ENCODE results near the gene LRRC7.

Gene LRRC7

GRCh38 chr1:70079546-70079945 lies 511.8 kb downstream of the LRRC7 start:
- no peaks in the 10 kb centered on the region for H3K9me3 ChIP-seq (ENCODE audit: insufficient read depth, low read length, severe bottlenecking)
- no peaks in the 10 kb centered on the region for H3K36me3 ChIP-seq (ENCODE audit: insufficient read depth, low read length)
- H4K20me1 ChIP-seq (ENCODE audit: insufficient read depth, low read length), result no peaks in the 10 kb centered on the region
- H3K9ac ChIP-seq (ENCODE audit: low read depth, low read length), result no peak overlapping the region
- no peak for TF ChIP-seq EZH2 (IDR thresholded peaks at IDR 0.05; ENCODE audit: borderline replicate concordance, low read depth, low read length, severe bottlenecking)
- TF ChIP-seq, protein P1, sequence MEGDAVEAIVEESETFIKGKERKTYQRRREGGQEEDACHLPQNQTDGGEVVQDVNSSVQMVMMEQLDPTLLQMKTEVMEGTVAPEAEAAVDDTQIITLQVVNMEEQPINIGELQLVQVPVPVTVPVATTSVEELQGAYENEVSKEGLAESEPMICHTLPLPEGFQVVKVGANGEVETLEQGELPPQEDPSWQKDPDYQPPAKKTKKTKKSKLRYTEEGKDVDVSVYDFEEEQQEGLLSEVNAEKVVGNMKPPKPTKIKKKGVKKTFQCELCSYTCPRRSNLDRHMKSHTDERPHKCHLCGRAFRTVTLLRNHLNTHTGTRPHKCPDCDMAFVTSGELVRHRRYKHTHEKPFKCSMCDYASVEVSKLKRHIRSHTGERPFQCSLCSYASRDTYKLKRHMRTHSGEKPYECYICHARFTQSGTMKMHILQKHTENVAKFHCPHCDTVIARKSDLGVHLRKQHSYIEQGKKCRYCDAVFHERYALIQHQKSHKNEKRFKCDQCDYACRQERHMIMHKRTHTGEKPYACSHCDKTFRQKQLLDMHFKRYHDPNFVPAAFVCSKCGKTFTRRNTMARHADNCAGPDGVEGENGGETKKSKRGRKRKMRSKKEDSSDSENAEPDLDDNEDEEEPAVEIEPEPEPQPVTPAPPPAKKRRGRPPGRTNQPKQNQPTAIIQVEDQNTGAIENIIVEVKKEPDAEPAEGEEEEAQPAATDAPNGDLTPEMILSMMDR (IDR thresholded peaks at IDR 0.05; ENCODE audit: borderline replicate concordance, extremely low read depth, low read length, poor library complexity, severe bottlenecking), result no peak
- DNase-seq (no peak), ATAC-seq (ENCODE audit: insufficient read depth, low read depth) (no peak)
- no peak overlapping the region for H3K4me3 ChIP-seq (ENCODE audit: low read depth in 1 of 2, low read length in 2 of 2)
- no peak overlapping the region for H2AFZ ChIP-seq (ENCODE audit: low read depth, low read length)
- no peak overlapping the region for H3K27ac ChIP-seq (ENCODE audit: low read length)
- H3K4me2 ChIP-seq (ENCODE audit: insufficient read depth, low read length), result no peak overlapping the region
- H3K4me1 ChIP-seq (ENCODE audit: insufficient read depth, low read length), result no peaks in the 10 kb centered on the region
- H3K27me3 ChIP-seq (ENCODE audit: insufficient read depth, low read length, poor library complexity), result no peaks in the 10 kb centered on the region
- H3K79me2 ChIP-seq (ENCODE audit: insufficient read depth, low read length), result no peaks in the 10 kb centered on the region

DNA sequence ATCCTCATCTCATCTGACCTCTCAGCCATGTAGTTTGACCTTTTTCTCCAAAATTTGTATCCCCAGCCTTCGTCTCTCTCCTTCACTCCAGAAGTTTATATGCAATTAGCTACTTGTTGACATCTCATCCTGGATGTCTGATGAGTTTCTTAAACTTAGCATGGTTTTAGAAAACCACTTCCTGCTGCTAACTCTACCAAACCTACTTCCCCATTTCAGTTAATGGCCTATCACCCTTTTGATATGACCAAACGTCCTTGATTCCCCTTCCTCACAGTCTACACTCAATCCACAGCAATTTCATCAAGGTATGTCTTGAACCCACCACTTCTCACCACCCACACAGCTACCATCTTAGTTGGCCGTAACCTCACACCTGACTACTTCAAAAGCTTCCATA lies 515.8 kb downstream of the LRRC7 start:
- no peak overlapping the region for H3K9ac ChIP-seq (ENCODE audit: low read depth, low read length)
- H2AFZ ChIP-seq (ENCODE audit: low read depth, low read length), result no peak overlapping the region
- no peaks in the 10 kb centered on the region for H3K79me2 ChIP-seq (ENCODE audit: insufficient read depth, low read length)
- peaks cover 3% of the 10 kb centered on the region for H3K27me3 ChIP-seq (ENCODE audit: insufficient read depth, low read length, poor library complexity)
- no peak overlapping the region for H3K4me2 ChIP-seq (ENCODE audit: insufficient read depth, low read length)
- TF ChIP-seq EZH2 (IDR thresholded peaks at IDR 0.05; ENCODE audit: borderline replicate concordance, low read depth, low read length, severe bottlenecking), result no peak
- TF ChIP-seq, protein P1 (IDR thresholded peaks at IDR 0.05; ENCODE audit: borderline replicate concordance, extremely low read depth, low read length, poor library complexity, severe bottlenecking), result no peak
- H3K4me1 ChIP-seq (ENCODE audit: insufficient read depth, low read length), result no peaks in the 10 kb centered on the region
- H3K27ac ChIP-seq (ENCODE audit: low read length), result no peak overlapping the region
- DNase-seq, result no peak
- no peak overlapping the region for H3K4me3 ChIP-seq (ENCODE audit: low read depth in 1 of 2, low read length in 2 of 2)
- H3K9me3 ChIP-seq (ENCODE audit: insufficient read depth, low read length, severe bottlenecking), result no peaks in the 10 kb centered on the region
- no peak; the same call in 2 of the 3 replicates for ATAC-seq (ENCODE audit: insufficient read depth, low read depth)
- no peaks in the 10 kb centered on the region for H3K36me3 ChIP-seq (ENCODE audit: insufficient read depth, low read length)
- H4K20me1 ChIP-seq (ENCODE audit: insufficient read depth, low read length), result no peaks in the 10 kb centered on the region

DNA sequence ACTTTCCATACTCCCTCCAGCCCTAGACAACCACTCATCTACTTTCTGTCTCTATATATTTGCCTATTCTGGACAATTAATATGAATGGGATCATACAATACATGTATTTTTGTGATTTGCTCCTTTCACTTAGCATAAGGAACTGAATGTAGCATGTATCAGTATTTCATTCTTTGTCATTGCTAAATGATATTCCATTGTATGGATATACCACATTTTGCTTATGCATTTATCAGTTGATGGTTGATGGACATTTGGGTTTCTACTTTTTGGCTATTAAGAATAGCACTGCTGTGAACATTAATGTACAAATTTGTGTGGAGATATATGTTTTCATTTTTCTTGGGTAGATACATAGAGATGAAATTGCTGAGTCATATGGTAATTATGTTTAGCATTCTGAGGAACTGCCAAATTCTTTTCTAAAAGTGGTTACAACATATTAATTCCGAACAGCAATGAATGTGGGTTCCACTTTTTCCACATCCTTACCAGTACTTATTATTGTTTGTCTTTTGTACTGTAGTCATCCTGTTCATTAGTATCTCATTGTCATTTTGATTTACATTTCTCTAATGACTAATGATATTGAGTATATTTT lies 516.7 kb downstream of the LRRC7 start:
- no peaks in the 10 kb centered on the region for H3K36me3 ChIP-seq (ENCODE audit: insufficient read depth, low read length)
- no peak overlapping the region for H3K9ac ChIP-seq (ENCODE audit: low read depth, low read length)
- no peak for DNase-seq
- H2AFZ ChIP-seq (ENCODE audit: low read depth, low read length), result no peak overlapping the region
- no peak overlapping the region for H3K4me3 ChIP-seq (ENCODE audit: low read depth in 1 of 2, low read length in 2 of 2)
- H4K20me1 ChIP-seq (ENCODE audit: insufficient read depth, low read length), result no peaks in the 10 kb centered on the region
- TF ChIP-seq EZH2 (IDR thresholded peaks at IDR 0.05; ENCODE audit: borderline replicate concordance, low read depth, low read length, severe bottlenecking), result no peak
- TF ChIP-seq, protein P1 (IDR thresholded peaks at IDR 0.05; ENCODE audit: borderline replicate concordance, extremely low read depth, low read length, poor library complexity, severe bottlenecking), result no peak
- no peak overlapping the region for H3K4me2 ChIP-seq (ENCODE audit: insufficient read depth, low read length)
- peaks cover 3% of the 10 kb centered on the region for H3K27me3 ChIP-seq (ENCODE audit: insufficient read depth, low read length, poor library complexity)
- no peaks in the 10 kb centered on the region for H3K4me1 ChIP-seq (ENCODE audit: insufficient read depth, low read length)
- H3K9me3 ChIP-seq (ENCODE audit: insufficient read depth, low read length, severe bottlenecking), result no peaks in the 10 kb centered on the region
- no peak overlapping the region for H3K27ac ChIP-seq (ENCODE audit: low read length)
- no peaks in the 10 kb centered on the region for H3K79me2 ChIP-seq (ENCODE audit: insufficient read depth, low read length)
- ATAC-seq (ENCODE audit: insufficient read depth, low read depth), result no peak

Measured in DND-41 (cell line).